ENCODE results near the gene ELOB. TPM values are rescaled to one million over a fixed set of nuclear protein-coding genes. Genes with fewer than 3 reads are reported as not detected.
A peak's percentile ranks its signal among the peaks of the same experiment; 100 is the strongest.

Gene ELOB
- total and polyA plus RNA-seq, 2 experiments from 2014 or later = 255 to 642 TPM

DNA sequence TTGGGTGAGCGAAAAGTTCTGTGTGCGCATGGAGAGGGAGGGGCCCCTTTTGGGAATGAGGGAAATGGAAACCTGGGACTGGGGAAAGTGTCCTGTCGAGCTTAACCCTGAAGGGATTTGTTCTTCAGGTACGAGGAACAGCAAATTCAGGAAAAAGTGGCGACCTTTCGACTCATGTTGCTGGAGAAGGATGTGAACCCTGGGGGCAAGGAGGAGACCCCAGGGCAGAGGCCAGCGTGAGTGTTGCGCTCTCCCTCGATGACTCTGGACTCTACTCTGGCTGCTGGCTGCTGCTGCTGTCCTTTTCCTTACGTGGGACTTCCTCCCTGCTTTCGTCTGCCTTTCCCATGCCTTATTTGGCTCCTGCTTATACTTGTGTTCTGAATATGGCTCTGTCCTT lies 19.7 kb downstream of the ELOB start:
- peaks cover 21% of the 10 kb centered on the region for H3K36me3 ChIP-seq (replicated peaks; ENCODE audit: insufficient read depth, low read depth)
- peaks cover 73% of the 10 kb centered on the region for H4K20me1 ChIP-seq (ENCODE audit: insufficient read depth, poor library complexity, severe bottlenecking)
- WGBS (ENCODE audit: low lambda C conversion rate, missing lambda C conversion rate) = 89% methylated on average over 11 of the region's 11 CpGs

DNA sequence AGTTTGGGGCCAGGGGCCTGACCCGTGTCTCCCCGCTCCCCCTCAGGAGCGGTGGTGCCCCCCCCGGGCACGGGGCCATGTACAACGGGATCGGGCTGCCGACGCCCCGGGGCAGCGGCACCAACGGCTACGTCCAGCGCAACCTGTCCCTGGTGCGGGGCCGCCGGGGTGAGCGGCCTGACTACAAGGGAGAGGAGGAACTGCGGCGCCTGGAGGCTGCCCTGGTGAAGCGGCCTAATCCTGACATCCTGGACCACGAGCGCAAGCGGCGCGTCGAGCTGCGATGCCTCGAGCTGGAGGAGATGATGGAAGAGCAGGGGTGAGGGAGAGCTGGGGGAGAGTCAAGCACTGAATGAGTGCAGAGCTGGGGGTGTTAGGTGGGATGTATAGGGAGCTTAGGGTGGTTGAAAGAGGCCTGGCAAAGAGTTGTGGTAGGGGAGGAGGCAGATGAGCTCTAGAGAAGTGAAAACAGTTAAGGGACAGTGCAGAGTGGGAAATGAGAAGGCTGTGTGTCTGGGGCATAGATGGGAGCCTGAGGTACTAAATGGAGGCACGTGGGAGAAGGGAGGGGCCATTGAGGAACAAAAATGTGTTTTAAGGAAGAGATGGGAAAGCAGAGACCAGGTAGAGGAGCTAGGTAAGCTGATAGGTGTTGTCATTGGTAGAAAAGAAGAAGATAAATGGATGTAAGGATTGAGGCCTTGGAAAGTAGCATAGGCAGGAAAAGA lies 20.6 kb downstream of the ELOB start:
- Histone ChIP-seq H3K4me1 (ENCODE audit: insufficient read depth) (peaks cover 26% of the 10 kb centered on the region), H3K4me2 (peak overlapping the region; percentile 95), H3K27ac (no peak overlapping the region), H3K9me2 (replicated peaks; ENCODE audit: insufficient read depth) (no peaks in the 10 kb centered on the region), H2AFZ (no peak overlapping the region), H3K9me3 (ENCODE audit: low read depth) (no peaks in the 10 kb centered on the region), H3K27me3 (no peaks in the 10 kb centered on the region), H3K36me3 (replicated peaks; ENCODE audit: insufficient read depth, low read depth) (peaks cover 21% of the 10 kb centered on the region), H4K20me1 (ENCODE audit: insufficient read depth, poor library complexity, severe bottlenecking) (peaks cover 73% of the 10 kb centered on the region), H3K4me3 (no peak overlapping the region), H3K79me2 (peaks cover 87% of the 10 kb centered on the region)
- WGBS (ENCODE audit: low lambda C conversion rate, missing lambda C conversion rate) = 90% methylated on average over 13 of the region's 30 CpGs
- TF ChIP-seq EZH2 (IDR thresholded peaks at IDR 0.05; ENCODE audit: borderline replicate concordance) = no peak
- no peak for TF ChIP-seq EZH2phosphoT487 (IDR thresholded peaks at IDR 0.05; ENCODE audit: low read depth, severe bottlenecking, unreplicated experiment)
- TF ChIP-seq CTCF (IDR thresholded peaks at IDR 0.05; ENCODE audit: poor library complexity) = no peak
- no peak for DNase-seq (ENCODE audit: low spot score)

More for the DNA sequence above, 19.7 kb downstream of the ELOB start:
- Histone ChIP-seq H3K9me3 (ENCODE audit: low read depth) (no peaks in the 10 kb centered on the region), H3K4me2 (no peak overlapping the region), H3K4me3 (no peak overlapping the region), H3K79me2 (peaks cover 95% of the 10 kb centered on the region), H3K9me2 (replicated peaks; ENCODE audit: insufficient read depth) (no peaks in the 10 kb centered on the region), H3K27ac (no peak overlapping the region), H3K4me1 (ENCODE audit: insufficient read depth) (peaks cover 21% of the 10 kb centered on the region), H3K27me3 (no peaks in the 10 kb centered on the region), H2AFZ (no peak overlapping the region)
- no peak for DNase-seq (ENCODE audit: low spot score)
- TF ChIP-seq EZH2 (IDR thresholded peaks at IDR 0.05; ENCODE audit: borderline replicate concordance) (no peak), CTCF (IDR thresholded peaks at IDR 0.05; ENCODE audit: poor library complexity) (no peak), EZH2phosphoT487 (IDR thresholded peaks at IDR 0.05; ENCODE audit: low read depth, severe bottlenecking, unreplicated experiment) (no peak)

DNA sequence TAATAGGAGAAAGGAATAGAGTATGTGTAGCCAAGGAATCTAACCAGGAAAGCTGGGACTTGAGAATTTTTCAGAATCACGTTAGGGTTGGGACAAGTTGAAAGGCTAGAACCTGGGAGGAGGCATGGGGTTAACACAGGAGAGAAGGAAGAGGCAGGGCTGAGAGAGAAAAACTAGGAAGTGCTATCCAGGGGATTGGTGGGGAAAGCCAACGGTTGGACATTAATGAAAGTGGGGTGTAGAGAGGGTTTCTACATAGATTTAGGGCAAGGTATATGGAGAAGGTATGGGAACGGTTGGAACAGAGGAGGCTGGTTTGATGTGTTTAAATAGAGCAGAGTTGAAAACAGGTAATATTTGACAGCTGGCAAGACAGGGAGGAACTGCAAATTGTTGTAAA lies 21.9 kb downstream of the ELOB start:
- peaks cover 87% of the 10 kb centered on the region for H3K79me2 ChIP-seq
- no peaks in the 10 kb centered on the region for H3K9me2 ChIP-seq (replicated peaks; ENCODE audit: insufficient read depth)
- peak overlapping the region; percentile 52 for H3K4me3 ChIP-seq
- no peak for DNase-seq (ENCODE audit: low spot score)
- H4K20me1 ChIP-seq (ENCODE audit: insufficient read depth, poor library complexity, severe bottlenecking) = peaks cover 72% of the 10 kb centered on the region
- H3K4me1 ChIP-seq (ENCODE audit: insufficient read depth) = peaks cover 29% of the 10 kb centered on the region
- no peaks in the 10 kb centered on the region for H3K9me3 ChIP-seq (ENCODE audit: low read depth)
- TF ChIP-seq EZH2 (IDR thresholded peaks at IDR 0.05; ENCODE audit: borderline replicate concordance) (no peak), CTCF (IDR thresholded peaks at IDR 0.05; ENCODE audit: poor library complexity) (no peak), EZH2phosphoT487 (IDR thresholded peaks at IDR 0.05; ENCODE audit: low read depth, severe bottlenecking, unreplicated experiment) (no peak)
- H3K4me2 ChIP-seq = peak overlapping the region; percentile 95
- no peak overlapping the region for H2AFZ ChIP-seq
- no peaks in the 10 kb centered on the region for H3K27me3 ChIP-seq
- WGBS (ENCODE audit: low lambda C conversion rate, missing lambda C conversion rate) = 36% methylated on average over 3 of the region's 3 CpGs
- no peak overlapping the region for H3K27ac ChIP-seq
- H3K36me3 ChIP-seq (replicated peaks; ENCODE audit: insufficient read depth, low read depth) = peaks cover 10% of the 10 kb centered on the region

Measured in hepatocyte (in vitro differentiated cells).